LHCN-M2 (cell line): ENCODE measurements around the gene TMSB10. TPM values are rescaled to one million over a fixed set of nuclear protein-coding genes. Genes with fewer than 3 reads are reported as not detected.
"Not testable (repeated sequence)": the region's sequence is repeated elsewhere in the genome, so short reads cannot be mapped to it uniquely, and the experiment has no call there.

Source experiments
- DNase-seq: peaks from one replicate; pipeline ENCODE4 v3.0.0-alpha.2; 2012; ENCODE audit warnings: low read depth
- polyA plus RNA-seq: library from polyadenylated mRNA; unstranded; fragments of >200 nt; gene quantifications from one replicate; pipeline ENCODE4 v1.2.1, GENCODE V29; 2012; ENCODE audit warnings: missing spikeins
- total RNA-seq: library from RNA; depleted of rRNA; stranded (reverse); fragments of >200 nt; gene quantifications from 2 replicates; pipeline ENCODE4 v1.2.3, GENCODE V29; 2014; rRNA removed

The TMSB10 gene
- 8,362 and 12,675 TPM in 2 replicates for total RNA-seq
- 12,366 TPM for polyA plus RNA-seq

DNA sequence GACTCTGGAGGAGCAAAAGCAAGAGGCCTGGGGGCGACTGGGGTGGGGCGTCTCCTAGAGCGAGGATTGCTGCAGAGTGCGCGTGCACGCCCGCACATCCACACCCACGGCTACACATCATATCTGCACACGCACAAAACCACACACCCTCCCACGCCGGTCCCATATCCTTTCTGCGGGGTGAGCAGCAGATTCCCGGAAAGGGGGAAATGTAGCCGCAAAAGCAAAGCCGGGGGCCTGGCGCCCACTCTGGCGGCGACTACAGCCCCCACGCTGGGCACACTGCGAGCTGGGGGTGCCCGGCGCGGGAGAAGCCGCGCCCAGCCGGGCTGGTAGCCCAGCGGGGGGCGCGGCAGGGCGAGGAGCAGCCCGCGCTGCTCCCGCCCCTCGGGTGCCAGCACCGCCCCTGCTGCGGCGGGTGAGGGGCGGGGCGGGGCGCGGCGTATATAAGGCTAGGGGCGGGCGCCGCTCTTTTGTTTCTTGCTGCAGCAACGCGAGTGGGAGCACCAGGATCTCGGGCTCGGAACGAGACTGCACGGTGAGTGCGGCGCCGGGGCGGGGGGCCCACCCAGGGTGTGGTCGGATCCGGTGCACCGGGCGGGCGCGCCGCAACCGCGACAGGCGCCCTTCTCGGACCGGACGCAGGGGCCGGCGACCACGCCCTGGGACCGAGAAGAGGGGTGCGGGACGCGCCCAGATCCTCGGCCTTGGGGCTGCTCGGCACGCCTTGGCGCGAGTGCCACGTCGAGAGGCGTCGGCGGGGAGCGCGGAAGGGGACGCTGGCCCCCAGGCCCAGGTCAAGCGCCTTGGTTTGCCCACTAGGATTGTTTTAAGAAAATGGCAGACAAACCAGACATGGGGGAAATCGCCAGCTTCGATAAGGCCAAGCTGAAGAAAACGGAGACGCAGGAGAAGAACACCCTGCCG is at the start of gene TMSB10:
TSS of gene TMSB10 (plus strand) at position 476 of the 927 bp plus-strand sequence.
- peak; percentile 86 for DNase-seq

DNA sequence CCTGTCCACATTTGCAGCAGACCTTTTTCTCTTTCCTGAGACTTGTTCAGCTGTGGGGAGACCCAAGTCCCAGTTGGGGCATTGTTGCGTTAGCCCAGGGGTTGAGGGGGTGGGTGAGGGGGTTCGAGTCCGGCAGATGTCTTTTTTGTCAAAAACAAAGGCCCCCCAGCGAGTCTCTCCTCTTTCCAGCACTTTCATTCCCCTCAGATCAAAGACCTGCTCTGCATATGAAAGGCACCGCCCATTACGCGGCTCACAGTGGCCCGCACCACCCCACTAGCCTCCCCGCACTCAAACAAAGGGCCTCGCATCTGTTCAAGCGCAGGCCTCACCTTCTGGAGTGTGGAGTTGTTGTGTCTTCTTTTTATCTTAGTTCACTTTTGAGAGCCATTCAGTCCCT is 49.7 kb upstream of the TMSB10 start:
- no peak for DNase-seq

DNA sequence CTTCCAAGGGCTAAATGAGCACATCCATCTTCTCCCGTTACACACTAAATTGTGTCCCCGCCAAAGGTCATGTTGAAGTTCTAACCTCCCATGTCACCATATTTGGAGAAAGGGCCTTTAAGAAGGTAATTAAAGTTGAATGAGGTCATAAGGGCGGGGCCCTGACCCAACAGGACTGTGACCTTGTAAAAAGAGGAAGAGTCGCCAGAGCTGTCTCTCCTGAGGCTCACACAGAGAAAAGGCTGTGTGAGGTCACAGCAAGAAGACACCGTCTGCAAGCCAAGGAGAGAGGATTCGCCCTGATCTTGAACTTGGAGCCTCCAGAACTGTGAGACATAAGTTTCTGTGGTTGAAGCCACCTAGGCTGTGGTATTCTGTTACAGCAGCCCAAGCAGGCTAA is 48.7 kb upstream of the TMSB10 start:
- DNase-seq, result no peak

DNA sequence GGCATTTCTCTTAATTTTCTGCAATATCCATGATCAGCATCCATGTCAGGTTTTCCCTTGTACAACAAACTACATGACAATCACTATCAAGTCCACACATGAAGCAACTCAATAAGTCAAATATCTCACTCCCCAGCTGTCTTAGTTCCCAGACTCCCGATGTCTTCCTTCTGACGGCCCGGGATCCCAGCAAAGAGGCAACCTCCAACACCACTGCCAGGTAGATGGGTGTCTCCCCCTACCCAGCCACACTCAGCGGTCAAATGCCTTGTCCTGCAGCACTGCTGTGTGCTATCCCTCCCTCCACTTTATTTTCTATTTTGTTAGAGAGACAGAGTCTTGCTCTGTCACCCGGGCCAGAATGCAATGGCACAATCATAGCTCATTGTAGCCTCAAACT is 47.9 kb upstream of the TMSB10 start:
- DNase-seq, result no peak

DNA sequence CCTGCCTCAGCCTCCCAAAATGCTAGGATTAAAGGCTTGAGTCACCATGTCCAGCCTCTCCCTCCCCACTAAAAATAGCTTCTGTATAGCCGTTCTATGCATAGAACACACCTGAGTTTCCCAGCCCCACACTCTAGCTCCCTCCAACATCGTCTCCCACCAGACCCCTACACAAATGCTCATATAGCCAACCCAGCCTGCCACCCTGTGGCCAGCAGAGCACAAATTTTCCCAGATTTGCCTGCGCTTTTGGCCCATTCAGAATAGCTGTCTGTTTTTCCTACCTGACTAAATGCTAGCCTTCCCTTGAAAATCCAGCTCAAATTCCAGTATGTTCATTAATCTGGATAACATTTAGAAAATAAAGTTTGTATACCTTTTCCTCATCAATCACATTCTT is 47.3 kb upstream of the TMSB10 start:
- DNase-seq, result no peak

DNA sequence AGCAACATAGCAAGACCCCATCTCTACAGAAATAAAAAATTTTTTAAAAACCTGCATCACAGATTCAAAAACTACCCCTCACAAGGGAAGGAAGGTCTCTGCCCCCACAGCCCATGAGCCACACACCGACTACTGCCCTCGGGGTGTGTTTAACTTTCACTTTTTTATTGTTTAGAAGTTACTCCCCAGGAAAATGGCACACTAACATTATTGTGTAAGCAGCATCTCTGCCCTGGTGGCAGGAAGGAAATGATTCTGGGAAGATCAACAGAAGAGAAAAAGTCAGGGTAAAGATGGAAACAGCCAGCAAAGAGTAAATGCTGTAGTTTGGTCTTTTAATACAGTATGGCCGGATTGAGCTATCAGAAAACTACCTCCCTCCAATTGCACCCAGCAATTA is 46.5 kb upstream of the TMSB10 start:
- DNase-seq, result no peak

DNA sequence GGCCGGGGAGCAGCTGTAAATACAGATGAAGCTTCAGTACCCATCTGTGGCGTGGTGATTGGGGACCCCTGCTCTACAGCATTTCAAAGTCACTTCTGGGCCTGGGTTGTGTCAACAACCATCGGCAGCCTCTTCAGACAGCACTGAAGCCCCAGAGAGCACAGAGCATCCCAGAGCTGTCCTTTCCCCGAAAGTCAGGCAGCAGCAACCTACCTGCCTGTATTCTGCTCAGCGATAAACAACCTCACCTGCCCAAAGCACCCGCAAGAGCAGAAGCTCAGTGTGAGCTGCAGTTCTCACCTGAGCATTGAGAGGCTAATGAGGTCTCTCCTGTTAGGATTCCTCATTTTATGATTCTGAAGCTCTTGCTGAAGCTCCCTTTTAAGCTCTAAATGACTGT is 43.9 kb upstream of the TMSB10 start:
- no peak for DNase-seq

DNA sequence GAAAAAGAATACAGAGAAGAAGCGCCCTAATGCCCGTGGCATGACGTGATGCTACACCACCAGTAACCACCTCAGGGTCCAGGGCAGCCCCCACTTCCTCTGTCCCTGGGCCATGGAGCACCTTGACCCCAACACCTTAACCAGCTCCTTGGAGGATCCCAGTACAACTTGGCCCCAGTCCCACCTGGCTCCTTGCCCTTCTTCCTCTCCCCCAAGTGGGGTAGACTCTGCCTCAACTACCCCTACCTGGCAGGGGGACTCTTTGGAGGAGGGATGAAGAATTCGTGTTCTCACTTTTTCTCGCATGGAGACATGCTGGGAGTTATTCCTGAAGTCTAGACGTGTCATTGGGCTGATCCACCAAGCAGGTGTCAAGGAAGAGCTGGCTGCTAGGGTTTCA is 43.5 kb upstream of the TMSB10 start:
- DNase-seq, result no peak

DNA sequence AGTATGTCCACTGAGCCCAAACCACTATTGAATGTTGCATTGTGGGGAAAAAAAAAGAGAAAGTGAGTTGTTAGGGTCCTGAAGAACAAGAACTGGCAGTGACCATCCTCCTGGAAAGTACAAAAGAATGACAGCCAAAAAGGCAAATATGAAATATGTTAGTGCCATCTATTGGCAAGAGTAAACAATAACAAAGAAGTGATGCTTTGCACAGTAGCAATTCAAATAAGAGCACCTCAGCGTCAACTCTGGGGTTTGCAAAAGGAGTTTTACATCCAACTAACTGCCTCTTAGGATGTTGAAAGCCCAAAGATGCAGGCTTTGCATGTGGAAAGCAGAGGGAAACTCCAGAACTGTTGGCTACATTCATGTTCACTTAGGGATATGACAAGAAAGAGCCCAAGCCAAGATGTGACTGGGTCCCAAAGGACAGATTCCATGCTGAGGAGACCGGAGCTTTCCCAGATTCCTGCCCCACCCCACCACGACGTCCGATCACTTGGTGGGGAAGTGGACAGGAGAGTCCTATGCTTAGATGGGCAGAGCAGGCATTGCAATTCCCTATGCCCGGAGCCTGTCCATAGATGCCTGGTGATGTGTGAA is 40.2 kb upstream of the TMSB10 start:
- peak; percentile 43 for DNase-seq

DNA sequence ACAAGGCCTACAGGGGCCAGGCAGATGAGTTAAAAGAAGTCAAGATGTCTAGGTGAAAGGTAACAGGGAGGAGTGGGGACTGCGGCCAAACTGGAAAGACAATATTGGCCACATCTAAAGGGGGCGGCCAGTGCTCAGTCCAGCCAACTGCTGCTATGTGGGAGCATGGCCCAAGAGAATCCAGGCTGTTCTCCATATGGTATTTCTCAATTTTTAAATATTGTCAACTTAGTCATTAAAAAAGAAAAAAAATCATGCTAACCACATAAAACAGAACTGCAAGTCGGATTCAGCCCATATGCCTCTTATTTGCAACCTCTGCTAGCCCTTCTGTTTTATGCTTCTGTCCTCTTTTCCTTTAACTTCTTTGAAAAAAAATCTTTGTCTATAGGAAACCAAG is 39.3 kb upstream of the TMSB10 start:
- DNase-seq, result no peak

DNA sequence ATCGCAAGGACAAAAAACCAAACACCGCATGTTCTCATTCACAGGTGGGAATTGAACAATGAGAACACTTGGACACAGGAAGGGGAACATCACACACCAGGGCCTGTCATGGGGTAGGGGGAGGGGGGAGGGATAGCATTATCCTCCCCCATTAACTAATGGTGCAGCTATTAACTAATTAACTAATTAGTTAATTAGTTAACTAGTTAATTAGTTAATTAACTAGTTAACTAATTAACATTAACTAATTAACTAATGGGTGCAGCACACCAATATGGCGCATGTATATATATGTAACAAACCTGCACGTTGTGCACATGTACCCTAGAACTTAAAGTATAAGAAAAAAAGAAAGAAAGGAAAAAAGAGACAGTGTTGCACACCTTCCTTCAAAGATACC is 37.1 kb upstream of the TMSB10 start:
- DNase-seq, result not testable (repeated sequence)

DNA sequence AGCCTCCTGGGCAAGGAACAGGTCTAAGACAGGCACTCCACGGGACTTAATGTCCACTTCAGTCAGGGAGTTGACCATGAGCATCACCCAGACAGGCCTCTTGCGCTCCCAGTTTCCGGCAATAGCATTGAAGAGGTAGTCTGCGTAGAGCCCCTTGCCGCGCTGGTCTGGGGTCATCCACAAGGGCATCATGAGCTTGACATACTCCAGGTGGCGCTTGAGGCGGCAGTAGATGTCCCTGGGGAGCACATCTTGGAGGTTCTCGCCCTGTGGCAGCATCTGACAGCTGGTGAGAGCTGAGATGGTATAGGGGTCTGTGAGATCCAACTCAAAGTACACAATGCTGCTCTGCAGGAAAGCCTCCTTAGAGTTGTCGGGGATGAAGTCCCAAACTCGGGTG is 35.1 kb upstream of the TMSB10 start:
- DNase-seq, result no peak

DNA sequence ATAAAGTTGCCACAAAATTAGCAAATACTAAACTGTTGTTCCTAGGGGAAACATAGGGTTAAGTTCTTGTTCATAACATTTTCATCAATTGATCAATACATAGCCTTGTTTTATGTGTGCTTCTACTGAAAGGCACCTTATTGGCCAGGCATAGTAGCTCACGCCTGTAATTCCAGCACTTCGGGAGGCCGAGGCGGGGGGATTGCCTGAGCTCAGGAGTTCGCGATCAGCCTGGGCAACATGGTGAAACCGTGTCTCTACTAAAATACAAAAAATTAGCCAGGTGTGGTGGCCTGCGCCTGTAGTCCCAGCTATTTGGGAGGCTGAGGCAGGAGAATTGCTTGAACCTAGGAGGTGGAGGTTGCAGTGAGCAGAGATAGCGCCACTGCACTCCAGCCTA is 32.8 kb upstream of the TMSB10 start:
- DNase-seq, result not testable (repeated sequence)

DNA sequence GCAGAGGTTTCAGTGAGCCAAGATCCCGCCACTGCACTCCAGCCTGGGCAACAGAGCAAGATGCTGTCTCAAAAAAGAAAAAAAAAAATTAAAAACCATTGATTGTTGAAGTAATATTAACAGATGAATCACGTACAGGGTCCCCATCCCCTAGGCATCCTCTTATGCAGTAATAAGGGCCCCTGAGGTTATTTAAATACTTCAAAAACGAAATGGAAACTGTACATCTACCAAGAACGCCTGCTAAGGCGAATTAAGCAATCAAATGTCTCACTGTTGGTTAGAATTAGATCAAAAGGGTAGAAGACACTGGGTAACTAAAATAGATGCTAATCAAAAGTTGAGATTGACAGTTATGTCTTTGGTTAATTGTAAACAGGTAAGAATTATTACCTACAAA is 32.1 kb upstream of the TMSB10 start:
- no peak for DNase-seq

DNA sequence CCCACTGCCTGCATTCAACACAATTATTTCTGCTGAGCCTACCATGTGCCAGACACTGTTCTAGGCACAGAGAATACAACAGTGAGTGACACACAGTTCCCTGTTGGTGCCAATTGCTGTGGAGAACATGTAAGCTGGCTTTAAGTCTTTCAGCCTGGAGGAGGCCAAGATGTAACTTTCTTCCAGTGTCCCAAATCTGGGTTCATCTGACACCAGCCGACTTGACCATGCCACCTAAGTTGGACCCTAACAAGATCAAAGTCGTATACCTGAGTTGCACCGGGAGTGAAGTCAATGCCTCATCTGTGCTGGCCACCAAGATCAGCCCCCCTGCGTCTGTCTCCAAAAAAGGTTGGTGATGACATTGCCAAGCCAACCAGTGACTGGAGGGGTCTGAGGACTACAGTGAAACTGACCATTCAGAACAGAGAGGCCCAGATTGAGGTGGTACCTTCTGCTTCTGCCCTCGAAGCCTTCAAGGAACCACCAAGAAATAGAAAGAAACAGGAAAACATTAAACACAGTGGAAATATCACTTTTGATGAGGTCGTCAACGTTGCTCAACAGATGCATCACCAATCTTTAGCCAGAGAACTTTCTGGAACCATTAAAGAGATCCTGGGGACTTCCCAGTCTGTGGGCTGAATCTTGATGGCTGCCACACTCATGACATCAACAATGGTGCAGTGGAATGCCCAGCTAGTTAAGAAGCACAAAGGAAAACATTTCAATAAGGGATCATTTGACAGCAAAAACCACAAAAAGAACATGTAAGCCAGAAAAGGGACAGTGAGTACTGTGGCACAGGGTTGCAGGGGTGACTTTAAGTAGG is 30.9 kb upstream of the TMSB10 start:
- no peak for DNase-seq

DNA sequence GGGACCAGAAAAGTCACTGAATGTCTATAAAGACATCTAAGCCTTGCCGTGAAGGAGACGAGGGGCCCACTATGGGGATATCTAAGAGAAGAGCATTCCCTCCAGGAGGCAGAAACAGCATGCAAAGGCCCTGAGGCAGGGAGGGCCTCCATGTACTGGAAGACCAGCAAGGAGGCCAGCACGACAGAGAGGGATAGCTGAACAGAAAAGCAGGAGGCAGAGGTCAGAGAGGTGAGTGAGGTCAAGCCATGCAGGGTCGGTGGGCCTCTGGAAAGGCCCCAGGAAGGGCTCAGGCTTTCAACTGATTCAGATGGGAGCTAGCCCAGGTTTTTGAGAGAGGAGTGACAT is 30.3 kb upstream of the TMSB10 start:
- DNase-seq, result no peak

DNA sequence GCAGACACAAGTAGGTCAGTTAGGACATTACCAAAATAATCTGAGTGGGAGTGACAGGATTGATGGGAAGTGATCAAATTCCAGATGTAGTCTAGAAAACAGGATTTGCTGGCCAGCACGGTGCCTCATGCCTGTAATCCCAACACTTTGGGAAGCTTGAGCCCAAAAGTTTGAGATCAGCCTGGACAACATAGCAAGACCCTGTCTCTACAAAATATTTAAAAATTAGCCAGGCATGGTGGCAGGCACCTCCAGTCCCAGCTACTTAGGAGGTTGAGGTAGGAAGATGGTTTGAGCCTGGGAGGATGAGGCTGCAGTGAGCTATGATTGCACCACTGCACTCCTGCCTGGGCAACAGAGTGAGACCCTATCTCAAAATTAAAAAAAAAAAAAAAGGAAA is 29.8 kb upstream of the TMSB10 start:
- not testable (repeated sequence) for DNase-seq

DNA sequence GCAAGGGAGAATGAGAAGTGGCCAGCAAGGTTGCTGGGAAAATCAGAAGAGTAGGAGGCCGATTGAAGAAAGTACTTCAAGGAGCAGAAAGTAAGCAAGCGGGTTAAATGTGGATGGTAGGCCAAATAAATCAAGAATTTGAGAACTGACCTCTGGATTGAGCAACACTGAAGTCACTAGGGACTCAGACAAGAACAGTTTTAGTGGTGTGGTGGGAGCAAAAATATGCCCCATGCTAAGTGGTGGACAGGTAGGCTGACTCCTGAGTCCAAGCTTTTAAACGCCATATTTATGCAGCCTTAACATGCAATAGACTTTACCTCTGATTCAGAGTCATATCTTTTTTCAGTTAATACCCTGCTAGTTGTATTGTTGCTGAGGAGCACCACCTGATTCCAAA is 29.1 kb upstream of the TMSB10 start:
- no peak for DNase-seq

DNA sequence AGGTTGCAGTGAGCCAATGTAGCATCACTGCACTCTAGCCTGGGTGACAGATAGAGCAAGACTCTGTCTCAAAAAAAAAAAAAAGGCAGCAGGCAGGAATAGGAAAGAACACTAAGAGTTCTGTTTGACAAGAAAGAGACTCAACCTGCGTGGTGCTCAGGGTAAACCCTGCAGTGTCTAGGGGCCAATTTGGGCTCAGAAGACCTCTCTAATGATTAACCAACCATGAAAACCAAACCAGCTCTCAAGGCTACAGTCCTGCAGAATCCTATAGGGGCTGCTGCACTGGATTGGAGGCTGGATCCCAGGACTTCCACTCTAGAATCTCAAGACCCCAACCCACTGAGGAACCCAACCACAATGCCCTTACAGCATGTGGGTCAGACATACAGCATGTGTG is 27.0 kb upstream of the TMSB10 start:
- DNase-seq, result no peak

DNA sequence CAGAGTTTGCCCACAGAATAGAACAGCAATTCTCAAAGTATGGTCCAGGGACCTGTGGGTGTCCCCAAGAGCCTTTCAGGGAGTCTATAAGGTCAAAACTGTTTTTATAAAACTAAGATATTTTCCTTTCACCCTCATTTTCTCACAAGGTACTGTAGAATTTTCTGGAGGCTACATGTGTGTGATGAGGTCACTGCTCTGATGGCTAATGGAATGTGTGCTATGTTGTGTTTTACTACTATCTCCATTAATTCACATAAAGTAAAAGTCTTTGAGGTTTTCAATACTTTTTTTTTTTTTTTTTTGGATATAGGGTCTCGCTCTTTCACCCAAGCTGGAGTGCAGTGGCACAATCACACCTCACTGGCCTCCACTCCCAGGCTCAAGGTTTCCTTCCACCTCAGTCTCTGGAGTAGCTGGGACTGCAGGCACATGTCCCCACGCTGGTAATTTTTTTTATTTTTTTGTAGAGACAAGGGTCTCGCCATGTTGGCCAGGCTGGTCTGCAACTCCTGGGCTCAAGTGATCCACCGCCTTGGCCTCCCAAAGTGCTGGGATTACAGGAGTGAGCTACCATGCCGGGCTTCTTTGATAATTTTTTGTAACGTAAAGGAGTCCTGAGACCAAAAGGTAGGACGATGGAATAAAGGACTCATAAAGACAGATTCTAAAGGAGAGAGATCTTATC is 26.4 kb upstream of the TMSB10 start:
- DNase-seq, result no peak

DNA sequence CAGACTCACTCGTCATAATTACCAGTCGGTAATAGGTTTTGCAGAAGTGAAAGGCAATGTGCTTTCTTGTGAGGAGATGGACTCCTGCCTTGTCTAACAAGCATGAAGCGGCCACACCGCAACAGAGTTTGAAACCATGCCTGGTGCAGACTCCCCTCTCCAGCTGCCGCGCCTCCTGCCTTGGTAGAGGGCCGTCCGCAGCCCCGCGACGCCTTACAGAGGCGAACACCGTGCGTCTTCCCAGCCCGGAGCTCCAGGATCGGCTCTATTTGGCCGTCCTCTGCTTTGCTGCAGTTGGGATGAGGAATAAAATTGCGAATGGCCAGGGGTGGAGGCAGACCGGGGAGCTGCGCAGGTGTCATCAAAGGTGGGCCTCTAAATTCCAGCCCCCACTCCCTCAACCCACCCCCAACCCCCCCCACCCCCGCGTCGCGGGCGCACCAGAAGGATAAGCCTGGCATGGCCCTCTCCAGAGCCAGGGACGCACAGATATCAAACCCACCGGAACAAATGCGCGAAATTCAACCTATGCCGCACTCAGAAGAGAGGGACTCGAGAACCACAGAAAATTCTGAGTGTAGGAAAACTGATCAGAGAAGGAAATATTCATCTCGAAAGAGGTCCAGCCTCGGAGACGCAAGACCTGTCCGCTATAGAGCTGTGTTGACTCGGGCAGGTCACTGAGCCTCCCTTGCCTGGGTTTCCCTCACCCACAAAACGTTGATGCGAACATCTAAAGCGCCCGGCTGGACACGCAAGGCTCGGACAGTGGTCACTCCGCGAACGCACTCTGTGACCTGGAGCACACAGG is 25.7 kb upstream of the TMSB10 start:
- DNase-seq, result no peak
